ENCODE measurements around the gene KLHDC8A.

The KLHDC8A gene

DNA sequence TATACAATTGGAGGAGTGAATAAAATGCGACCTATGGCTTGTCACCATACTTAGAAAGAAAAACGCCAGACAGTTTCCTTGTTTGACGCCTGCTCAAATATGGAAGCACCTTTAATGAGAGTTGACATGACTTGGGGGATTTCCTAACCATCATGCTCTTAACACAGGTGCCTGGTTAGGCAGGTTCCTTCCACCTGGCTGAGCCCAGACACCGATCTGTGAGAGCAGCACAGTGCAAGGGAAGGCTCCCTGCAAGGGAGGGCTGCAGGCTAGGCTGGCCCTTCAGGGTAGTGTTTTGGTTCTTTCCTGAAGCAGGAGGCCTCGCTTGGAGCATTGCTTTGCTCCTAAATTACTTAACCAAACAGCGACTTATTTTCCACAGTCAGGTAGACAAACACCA is 24.6 kb upstream of the KLHDC8A start:
- H3K18ac ChIP-seq (ENCODE audit: low read length): no peak overlapping the region
- H3K56ac ChIP-seq (ENCODE audit: low read length): peak overlapping the region; percentile 11
- H2BK120ac ChIP-seq (ENCODE audit: low read depth, low read length): no peak overlapping the region
- no CpG with 5 or more reads among the region's 6 CpGs for WGBS (ENCODE audit: extremely low coverage, insufficient coverage, low lambda C conversion rate)
- H3K9ac ChIP-seq (ENCODE audit: low read length): no peak overlapping the region
- H2BK15ac ChIP-seq (replicated peaks; ENCODE audit: low read depth): no peak overlapping the region
- no peaks in the 10 kb centered on the region for H3K27me3 ChIP-seq (ENCODE audit: insufficient read depth, low read length, poor library complexity)
- H3K4me3 ChIP-seq (ENCODE audit: low read length): no peak overlapping the region
- H3K79me1 ChIP-seq (ENCODE audit: low read length): no peaks in the 10 kb centered on the region
- H2AK5ac ChIP-seq (ENCODE audit: low read length): no peak overlapping the region
- no peak for DNase-seq
- no peaks in the 10 kb centered on the region for H3K4me1 ChIP-seq (ENCODE audit: control insufficient read depth, low read depth, low read length)
- no peak overlapping the region for H3K27ac ChIP-seq (ENCODE audit: low read depth, low read length)
- H4K5ac ChIP-seq (ENCODE audit: low read length): no peak overlapping the region
- no peaks in the 10 kb centered on the region for H3K79me2 ChIP-seq (ENCODE audit: control insufficient read depth, insufficient read depth, low read length)
- H3K4ac ChIP-seq (ENCODE audit: low read depth, low read length): no peak overlapping the region
- no peak overlapping the region for H3K23ac ChIP-seq (ENCODE audit: low read length)
- H3K36me3 ChIP-seq (ENCODE audit: control insufficient read depth, insufficient read depth, low read length): no peaks in the 10 kb centered on the region
- H2BK5ac ChIP-seq (ENCODE audit: low read length): no peak overlapping the region
- no peak overlapping the region for H4K8ac ChIP-seq (ENCODE audit: low read depth, low read length)
- H3K4me2 ChIP-seq (ENCODE audit: low read length): no peak overlapping the region

DNA sequence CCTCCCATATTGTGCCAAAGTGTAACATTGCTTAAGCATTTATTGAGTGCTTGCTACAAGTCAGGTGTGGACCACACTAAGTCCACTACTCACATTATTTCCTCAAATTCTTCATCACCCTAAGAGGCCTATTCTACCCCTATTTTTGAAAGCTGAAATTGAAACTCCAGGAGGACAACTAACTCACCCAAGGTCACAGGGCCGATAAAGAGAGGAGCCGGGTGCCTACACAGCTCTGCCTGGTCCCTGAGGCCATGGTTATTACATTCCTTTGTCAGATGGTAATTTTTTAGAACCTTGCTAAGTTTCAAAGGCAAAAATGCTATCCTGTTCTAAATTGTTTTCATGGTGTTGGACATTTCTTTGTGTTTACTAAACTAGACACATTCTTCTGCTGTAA is 24.2 kb upstream of the KLHDC8A start:
- WGBS (ENCODE audit: extremely low coverage, insufficient coverage, low lambda C conversion rate): no CpG with 5 or more reads among the region's 2 CpGs
- Histone ChIP-seq H3K4me3 (ENCODE audit: low read length) (no peak overlapping the region), H2BK120ac (ENCODE audit: low read depth, low read length) (no peak overlapping the region), H3K18ac (ENCODE audit: low read length) (no peak overlapping the region), H3K79me1 (ENCODE audit: low read length) (no peaks in the 10 kb centered on the region), H3K4me2 (ENCODE audit: low read length) (no peak overlapping the region), H3K4ac (ENCODE audit: low read depth, low read length) (no peak overlapping the region), H3K56ac (ENCODE audit: low read length) (no peak overlapping the region), H2AK5ac (ENCODE audit: low read length) (no peak overlapping the region), H3K79me2 (ENCODE audit: control insufficient read depth, insufficient read depth, low read length) (no peaks in the 10 kb centered on the region), H3K36me3 (ENCODE audit: control insufficient read depth, insufficient read depth, low read length) (no peaks in the 10 kb centered on the region), H3K27ac (ENCODE audit: low read depth, low read length) (no peak overlapping the region), H3K9ac (ENCODE audit: low read length) (no peak overlapping the region), H2BK15ac (replicated peaks; ENCODE audit: low read depth) (no peak overlapping the region), H4K5ac (ENCODE audit: low read length) (no peak overlapping the region), H2BK5ac (ENCODE audit: low read length) (no peak overlapping the region), H4K8ac (ENCODE audit: low read depth, low read length) (no peak overlapping the region), H3K23ac (ENCODE audit: low read length) (no peak overlapping the region), H3K27me3 (ENCODE audit: insufficient read depth, low read length, poor library complexity) (no peaks in the 10 kb centered on the region), H3K4me1 (ENCODE audit: control insufficient read depth, low read depth, low read length) (no peaks in the 10 kb centered on the region)
- DNase-seq: no peak

DNA sequence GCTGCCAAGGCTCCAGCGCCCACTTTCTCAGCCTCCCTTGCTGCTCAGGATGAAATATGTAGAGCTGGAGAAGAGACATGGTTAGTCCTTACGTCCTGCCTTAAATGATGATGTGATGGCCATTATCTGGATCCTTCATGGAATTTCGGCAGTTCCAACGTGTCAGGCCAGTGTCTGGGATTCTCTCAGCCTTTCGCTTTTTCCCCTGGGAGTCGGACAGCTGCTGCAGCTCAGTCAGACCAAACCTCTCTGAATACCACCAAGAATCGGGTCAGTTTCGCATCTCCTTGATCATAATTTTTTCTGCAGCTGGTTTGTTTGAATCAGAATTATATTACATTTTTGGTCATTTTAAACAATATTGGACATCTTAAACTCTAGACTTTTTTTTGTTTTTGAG is 22.3 kb upstream of the KLHDC8A start:
- no peak overlapping the region for H3K18ac ChIP-seq (ENCODE audit: low read length)
- no peak overlapping the region for H3K4ac ChIP-seq (ENCODE audit: low read depth, low read length)
- no peaks in the 10 kb centered on the region for H3K79me2 ChIP-seq (ENCODE audit: control insufficient read depth, insufficient read depth, low read length)
- no peak overlapping the region for H2BK15ac ChIP-seq (replicated peaks; ENCODE audit: low read depth)
- H3K4me1 ChIP-seq (ENCODE audit: control insufficient read depth, low read depth, low read length): no peaks in the 10 kb centered on the region
- no peak overlapping the region for H2AK5ac ChIP-seq (ENCODE audit: low read length)
- H3K36me3 ChIP-seq (ENCODE audit: control insufficient read depth, insufficient read depth, low read length): no peaks in the 10 kb centered on the region
- H4K8ac ChIP-seq (ENCODE audit: low read depth, low read length): no peak overlapping the region
- H2BK5ac ChIP-seq (ENCODE audit: low read length): no peak overlapping the region
- whole genome bisulfite sequencing (ENCODE audit: extremely low coverage, insufficient coverage, low lambda C conversion rate): no CpG with 5 or more reads among the region's 8 CpGs
- no peaks in the 10 kb centered on the region for H3K79me1 ChIP-seq (ENCODE audit: low read length)
- H4K5ac ChIP-seq (ENCODE audit: low read length): no peak overlapping the region
- H3K23ac ChIP-seq (ENCODE audit: low read length): no peak overlapping the region
- no peak overlapping the region for H3K4me2 ChIP-seq (ENCODE audit: low read length)
- no peaks in the 10 kb centered on the region for H3K27me3 ChIP-seq (ENCODE audit: insufficient read depth, low read length, poor library complexity)
- no peak overlapping the region for H3K4me3 ChIP-seq (ENCODE audit: low read length)
- no peak overlapping the region for H3K9ac ChIP-seq (ENCODE audit: low read length)
- no peak overlapping the region for H3K27ac ChIP-seq (ENCODE audit: low read depth, low read length)
- no peak overlapping the region for H2BK120ac ChIP-seq (ENCODE audit: low read depth, low read length)
- DNase-seq: no peak
- H3K56ac ChIP-seq (ENCODE audit: low read length): no peak overlapping the region

DNA sequence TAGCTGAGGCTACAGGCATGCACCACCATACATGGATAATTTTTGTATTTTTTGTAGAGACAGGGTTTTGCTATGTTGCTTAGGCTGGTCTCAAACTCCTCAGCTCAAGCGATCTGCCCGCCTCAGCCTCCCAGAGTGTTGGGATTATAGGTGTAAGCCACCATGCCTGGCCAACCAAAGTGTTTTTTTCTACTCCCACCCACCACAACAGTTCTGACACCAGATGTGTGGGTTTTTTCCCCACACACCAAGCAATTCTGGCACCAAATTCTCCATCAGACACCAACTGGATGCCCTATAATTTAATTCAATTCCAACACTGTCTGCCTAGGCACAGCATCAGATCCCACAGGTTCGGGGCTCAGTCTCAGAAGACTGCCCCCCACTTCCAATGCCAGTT is 20.6 kb upstream of the KLHDC8A start:
- no peak overlapping the region for H3K23ac ChIP-seq (ENCODE audit: low read length)
- H3K4me2 ChIP-seq (ENCODE audit: low read length): no peak overlapping the region
- WGBS (ENCODE audit: extremely low coverage, insufficient coverage, low lambda C conversion rate): no CpG with 5 or more reads among the region's 3 CpGs
- DNase-seq: no peak
- no peak overlapping the region for H3K56ac ChIP-seq (ENCODE audit: low read length)
- no peak overlapping the region for H3K9ac ChIP-seq (ENCODE audit: low read length)
- H4K8ac ChIP-seq (ENCODE audit: low read depth, low read length): no peak overlapping the region
- H3K79me1 ChIP-seq (ENCODE audit: low read length): no peaks in the 10 kb centered on the region
- H3K18ac ChIP-seq (ENCODE audit: low read length): no peak overlapping the region
- H3K4me3 ChIP-seq (ENCODE audit: low read length): no peak overlapping the region
- H3K4ac ChIP-seq (ENCODE audit: low read depth, low read length): no peak overlapping the region
- no peak overlapping the region for H4K5ac ChIP-seq (ENCODE audit: low read length)
- H3K36me3 ChIP-seq (ENCODE audit: control insufficient read depth, insufficient read depth, low read length): no peaks in the 10 kb centered on the region
- no peak overlapping the region for H2BK120ac ChIP-seq (ENCODE audit: low read depth, low read length)
- H2BK15ac ChIP-seq (replicated peaks; ENCODE audit: low read depth): no peak overlapping the region
- H3K27ac ChIP-seq (ENCODE audit: low read depth, low read length): no peak overlapping the region
- no peaks in the 10 kb centered on the region for H3K27me3 ChIP-seq (ENCODE audit: insufficient read depth, low read length, poor library complexity)
- peaks cover 2% of the 10 kb centered on the region for H3K4me1 ChIP-seq (ENCODE audit: control insufficient read depth, low read depth, low read length)
- H3K79me2 ChIP-seq (ENCODE audit: control insufficient read depth, insufficient read depth, low read length): no peaks in the 10 kb centered on the region
- H2AK5ac ChIP-seq (ENCODE audit: low read length): no peak overlapping the region
- H2BK5ac ChIP-seq (ENCODE audit: low read length): no peak overlapping the region

DNA sequence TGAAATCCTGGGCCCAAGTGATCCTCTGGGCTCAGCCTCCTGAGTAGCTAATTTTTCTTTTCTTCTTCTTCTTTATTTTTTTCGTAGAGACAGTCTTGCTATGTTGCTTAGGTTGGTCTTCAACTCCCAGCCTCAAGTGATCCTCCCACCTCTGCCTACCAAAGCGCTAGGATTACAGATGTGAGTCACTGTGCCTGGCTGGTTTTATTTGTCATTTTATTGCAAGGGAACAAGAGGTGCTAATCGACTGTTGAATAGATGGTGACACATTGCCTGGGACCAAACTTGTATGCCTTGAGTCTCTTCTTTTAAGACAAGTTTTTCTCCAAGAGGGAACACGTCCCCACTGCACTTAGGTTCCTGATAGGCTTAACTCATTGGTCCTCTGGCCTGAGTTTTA is 20.0 kb upstream of the KLHDC8A start:
- Histone ChIP-seq H3K56ac (ENCODE audit: low read length) (no peak overlapping the region), H3K4me1 (ENCODE audit: control insufficient read depth, low read depth, low read length) (peaks cover 2% of the 10 kb centered on the region), H3K9ac (ENCODE audit: low read length) (no peak overlapping the region), H3K4me3 (ENCODE audit: low read length) (no peak overlapping the region), H3K18ac (ENCODE audit: low read length) (no peak overlapping the region), H3K79me1 (ENCODE audit: low read length) (no peaks in the 10 kb centered on the region), H2AK5ac (ENCODE audit: low read length) (no peak overlapping the region), H3K27me3 (ENCODE audit: insufficient read depth, low read length, poor library complexity) (no peaks in the 10 kb centered on the region), H3K23ac (ENCODE audit: low read length) (no peak overlapping the region), H2BK5ac (ENCODE audit: low read length) (no peak overlapping the region), H3K27ac (ENCODE audit: low read depth, low read length) (no peak overlapping the region), H3K79me2 (ENCODE audit: control insufficient read depth, insufficient read depth, low read length) (no peaks in the 10 kb centered on the region), H4K5ac (ENCODE audit: low read length) (no peak overlapping the region), H3K36me3 (ENCODE audit: control insufficient read depth, insufficient read depth, low read length) (no peaks in the 10 kb centered on the region), H2BK120ac (ENCODE audit: low read depth, low read length) (no peak overlapping the region), H3K4me2 (ENCODE audit: low read length) (no peak overlapping the region), H2BK15ac (replicated peaks; ENCODE audit: low read depth) (no peak overlapping the region), H3K4ac (ENCODE audit: low read depth, low read length) (no peak overlapping the region), H4K8ac (ENCODE audit: low read depth, low read length) (no peak overlapping the region)
- WGBS (ENCODE audit: extremely low coverage, insufficient coverage, low lambda C conversion rate): no CpG with 5 or more reads among the region's 4 CpGs
- DNase-seq: peak; percentile 54

DNA sequence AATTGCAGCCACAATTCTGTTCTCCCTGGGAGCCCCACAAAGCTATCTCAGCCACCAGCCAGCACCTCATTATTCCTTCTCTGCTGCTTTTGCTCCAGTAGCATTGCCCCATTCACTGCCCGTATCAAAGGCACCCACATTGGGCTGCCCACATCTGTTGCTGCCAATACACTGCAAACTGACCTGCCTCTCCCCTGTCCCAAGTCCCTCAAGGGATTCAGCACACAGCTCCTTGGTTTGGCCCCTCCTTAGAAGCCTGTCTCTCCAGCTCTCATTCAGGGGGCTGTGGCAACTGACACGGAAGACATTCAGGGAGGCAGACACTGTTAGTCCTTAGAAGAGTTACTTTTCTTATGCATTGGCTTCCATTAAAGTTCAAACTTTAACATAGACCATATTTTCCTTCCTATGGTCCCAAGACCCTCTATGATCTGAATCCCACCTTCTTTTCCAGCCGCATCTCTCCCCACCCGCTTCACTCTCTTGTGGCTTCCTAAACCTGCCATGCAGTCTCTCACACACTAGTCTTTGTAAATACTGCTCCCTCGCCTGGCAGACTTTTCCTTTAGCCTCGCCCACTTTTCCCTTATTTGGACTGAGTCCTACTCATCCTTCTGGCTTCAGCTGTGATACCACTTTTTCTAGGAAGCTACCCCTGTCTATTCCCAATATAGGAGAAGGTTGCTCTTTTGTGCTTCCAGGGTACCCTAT is 19.3 kb upstream of the KLHDC8A start:
- H3K23ac ChIP-seq (ENCODE audit: low read length): no peak overlapping the region
- H3K18ac ChIP-seq (ENCODE audit: low read length): no peak overlapping the region
- H3K27ac ChIP-seq (ENCODE audit: low read depth, low read length): no peak overlapping the region
- no peaks in the 10 kb centered on the region for H3K36me3 ChIP-seq (ENCODE audit: control insufficient read depth, insufficient read depth, low read length)
- H3K56ac ChIP-seq (ENCODE audit: low read length): peak overlapping the region; percentile 28
- H3K4me3 ChIP-seq (ENCODE audit: low read length): no peak overlapping the region
- H3K9ac ChIP-seq (ENCODE audit: low read length): no peak overlapping the region
- H4K5ac ChIP-seq (ENCODE audit: low read length): no peak overlapping the region
- H3K4me1 ChIP-seq (ENCODE audit: control insufficient read depth, low read depth, low read length): peaks cover 2% of the 10 kb centered on the region
- H3K79me2 ChIP-seq (ENCODE audit: control insufficient read depth, insufficient read depth, low read length): no peaks in the 10 kb centered on the region
- no peak overlapping the region for H2BK5ac ChIP-seq (ENCODE audit: low read length)
- no peaks in the 10 kb centered on the region for H3K27me3 ChIP-seq (ENCODE audit: insufficient read depth, low read length, poor library complexity)
- no peak overlapping the region for H4K8ac ChIP-seq (ENCODE audit: low read depth, low read length)
- H2BK15ac ChIP-seq (replicated peaks; ENCODE audit: low read depth): no peak overlapping the region
- no peak overlapping the region for H3K4ac ChIP-seq (ENCODE audit: low read depth, low read length)
- no CpG with 5 or more reads among the region's 6 CpGs for WGBS (ENCODE audit: extremely low coverage, insufficient coverage, low lambda C conversion rate)
- no peaks in the 10 kb centered on the region for H3K79me1 ChIP-seq (ENCODE audit: low read length)
- H2BK120ac ChIP-seq (ENCODE audit: low read depth, low read length): no peak overlapping the region
- peak; percentile 85 for DNase-seq
- H2AK5ac ChIP-seq (ENCODE audit: low read length): no peak overlapping the region
- H3K4me2 ChIP-seq (ENCODE audit: low read length): peak overlapping the region; percentile 20
